ENCODE measurements around the gene TMOD3.
A peak's percentile ranks its signal among the peaks of the same experiment; 100 is the strongest.
"Not testable (repeated sequence)": the region's sequence is repeated elsewhere in the genome, so short reads cannot be mapped to it uniquely, and the experiment has no call there.

The TMOD3 gene

DNA sequence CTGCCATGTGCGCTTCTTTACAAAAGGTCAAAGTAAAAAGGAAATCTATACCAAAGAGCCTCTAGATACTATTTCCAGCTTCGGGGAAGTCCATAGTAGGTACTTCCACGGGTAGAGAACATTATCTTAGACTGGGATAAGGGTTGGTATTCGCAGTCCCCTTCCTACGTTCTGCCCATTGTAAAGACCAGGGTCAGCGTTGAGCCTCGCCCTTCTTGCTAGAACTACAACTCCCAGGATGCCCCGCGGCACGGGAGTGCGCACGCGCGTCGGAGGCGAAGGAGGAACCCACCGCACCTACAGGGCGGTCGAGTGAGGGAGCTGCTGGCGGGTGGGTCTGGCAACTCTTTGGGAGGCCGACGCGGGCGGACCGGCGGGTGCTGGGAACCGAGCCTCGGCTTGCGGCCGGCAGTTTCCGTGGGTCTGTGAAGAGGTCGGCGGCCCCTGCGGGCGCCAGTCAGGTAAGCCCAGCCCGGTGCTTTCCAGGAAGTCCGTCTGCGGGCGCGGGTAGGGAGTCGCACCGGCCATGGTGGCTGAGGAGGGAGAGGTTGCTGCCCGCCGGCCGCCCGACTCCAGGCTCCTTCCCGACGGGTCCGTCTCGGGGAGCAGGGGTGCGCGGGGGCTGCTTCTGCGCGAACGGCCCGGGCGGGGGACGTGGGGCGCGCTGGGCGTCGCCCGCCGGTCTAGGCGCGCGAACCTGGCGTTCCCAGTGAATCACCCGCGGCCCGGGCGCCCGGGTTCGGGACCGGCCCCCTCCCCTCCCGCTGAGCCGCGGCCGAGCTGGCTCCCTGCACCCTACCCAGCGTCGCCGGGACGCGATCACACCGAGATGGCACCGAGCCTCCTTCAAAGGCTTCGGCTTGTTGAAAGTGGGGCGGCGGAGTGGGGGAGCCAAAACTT is at the start of gene TMOD3:
TSS of gene TMOD3 (plus strand) at position 278 of the 900 bp plus-strand sequence. CDS start 33,232 bp downstream, outside the sequence.
- peak; percentile 96 for DNase-seq (ENCODE audit: low spot score)
- in situ Hi-C loops (cut with MboI; ENCODE audit: low sequenced_read_pairs, unreplicated experiment) = no loop called here
- no peak for TF ChIP-seq CTCF (IDR thresholded peaks at IDR 0.05; ENCODE audit: borderline replicate concordance, control extremely low read depth, extremely low read depth, insufficient read depth, missing control alignments)

GRCh38 chr15:51780636-51781035 is 48.8 kb upstream of the TMOD3 start:
- DNase-seq (ENCODE audit: low spot score) = no peak
- in situ Hi-C loops (cut with MboI; ENCODE audit: low sequenced_read_pairs, unreplicated experiment) = loop anchor here (5.0 kb wide), 1 partner anchor 133 kb away; no protein-coding TSS in a partner anchor
- TF ChIP-seq CTCF (IDR thresholded peaks at IDR 0.05; ENCODE audit: borderline replicate concordance, control extremely low read depth, extremely low read depth, insufficient read depth, missing control alignments) = no peak

GRCh38 chr15:51781506-51781905 is 47.9 kb upstream of the TMOD3 start:
- in situ Hi-C loops (cut with MboI; ENCODE audit: low sequenced_read_pairs, unreplicated experiment) = loop anchor here (5.0 kb wide), 1 partner anchor 134 kb away; no protein-coding TSS in a partner anchor
- DNase-seq (ENCODE audit: low spot score) = no peak
- TF ChIP-seq CTCF (IDR thresholded peaks at IDR 0.05; ENCODE audit: borderline replicate concordance, control extremely low read depth, extremely low read depth, insufficient read depth, missing control alignments) = no peak

DNA sequence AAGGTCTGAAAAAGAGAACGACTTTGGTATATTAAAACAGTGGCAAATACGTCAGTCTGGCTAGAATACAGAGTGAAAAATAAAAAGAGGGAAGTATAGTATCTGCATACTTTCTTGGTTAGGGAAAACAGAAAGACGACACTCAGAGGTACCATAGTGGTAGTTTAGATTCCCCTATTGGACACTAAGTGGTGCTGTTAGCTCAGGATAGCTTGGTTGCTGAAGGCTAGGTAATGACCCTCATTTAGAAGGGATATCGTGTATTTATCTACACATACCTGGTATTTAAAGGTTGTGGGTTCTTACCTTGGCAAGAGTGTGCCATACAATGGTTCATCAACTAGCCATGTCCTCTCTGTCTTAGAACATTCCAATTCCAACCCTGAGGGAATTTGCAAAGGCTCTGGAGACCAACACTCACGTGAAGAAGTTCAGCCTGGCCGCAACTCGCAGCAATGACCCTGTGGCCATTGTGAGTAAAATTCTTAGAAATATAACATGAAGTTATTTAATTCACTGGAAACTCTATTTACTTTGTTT is 47.0 kb upstream of the TMOD3 start:
- in situ Hi-C loops (cut with MboI; ENCODE audit: low sequenced_read_pairs, unreplicated experiment) = loop anchor here (5.0 kb wide), 1 partner anchor 135 kb away; no protein-coding TSS in a partner anchor
- DNase-seq (ENCODE audit: low spot score) = peak; percentile 28
- TF ChIP-seq CTCF (IDR thresholded peaks at IDR 0.05; ENCODE audit: borderline replicate concordance, control extremely low read depth, extremely low read depth, insufficient read depth, missing control alignments) = no peak

DNA sequence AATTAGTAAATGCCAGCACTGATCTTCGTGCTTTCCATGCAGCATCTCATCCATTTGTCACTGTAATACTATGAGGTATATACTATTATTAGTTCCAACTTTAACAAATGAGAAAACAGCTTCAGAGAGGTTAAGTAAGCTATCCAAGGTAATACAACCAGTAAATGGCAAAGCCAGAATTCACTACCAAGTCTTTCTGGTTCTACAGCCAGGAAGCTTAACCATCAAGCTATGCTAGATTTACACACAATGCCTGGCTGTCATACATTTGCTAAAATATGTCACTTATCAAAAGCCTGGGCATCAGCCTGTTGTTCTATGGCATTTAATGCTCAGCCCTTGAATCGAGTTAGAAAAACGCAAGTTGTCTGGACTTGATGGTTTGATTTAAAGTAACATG is 45.5 kb upstream of the TMOD3 start:
- no peak for TF ChIP-seq CTCF (IDR thresholded peaks at IDR 0.05; ENCODE audit: borderline replicate concordance, control extremely low read depth, extremely low read depth, insufficient read depth, missing control alignments)
- no peak for DNase-seq (ENCODE audit: low spot score)
- in situ Hi-C loops (cut with MboI; ENCODE audit: low sequenced_read_pairs, unreplicated experiment) = loop anchor here (5.0 kb wide), 1 partner anchor 137 kb away; no protein-coding TSS in a partner anchor

- in situ Hi-C loops (cut with MboI; ENCODE audit: low sequenced_read_pairs, unreplicated experiment); DNase-seq (ENCODE audit: low spot score): not testable (repeated sequence)
Observed at GRCh38 chr15:51787130-51787529, 42.3 kb upstream of the TMOD3 start.

DNA sequence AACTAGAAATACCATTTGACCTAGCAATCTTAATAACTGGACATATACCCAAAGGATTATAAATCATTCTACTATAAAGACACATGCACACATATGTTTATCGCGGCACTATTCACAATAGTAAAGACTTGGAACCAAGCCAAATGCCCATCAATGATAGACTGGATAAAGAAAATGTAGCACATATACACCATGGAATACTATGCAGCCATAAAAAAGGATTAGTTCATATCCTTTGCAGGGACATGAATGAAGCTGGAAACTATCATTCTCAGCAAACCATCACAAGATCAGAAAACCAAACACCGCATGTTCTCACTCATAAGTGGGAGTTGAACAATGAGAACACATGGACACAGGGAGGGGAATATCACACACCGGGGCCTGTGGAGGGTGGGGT is 37.0 kb upstream of the TMOD3 start:
- DNase-seq (ENCODE audit: low spot score); in situ Hi-C loops (cut with MboI; ENCODE audit: low sequenced_read_pairs, unreplicated experiment): not testable (repeated sequence)
